Esophagus muscularis mucosa (tissue), 4 donors: ENCODE results near the gene FKBP14. TPM values are rescaled to one million over a fixed set of nuclear protein-coding genes. Genes with fewer than 3 reads are reported as not detected.

ENCODE experiments used
- DNase-seq: peaks from one replicate; pipeline ENCODE4 v3.0.0-alpha.2; 2017; ENCODE audit errors: extremely low spot score
- H3K27ac ChIP-seq, 4 donors: fragments of 200-600 bp; sonication (generic); replicated peaks in 1 of 4; 1 replicate in 3 of 4; 2 replicates in 1 of 4; pipeline ENCODE4 v1.5.1; 2016 to 2019; ENCODE audit warnings: mild to moderate bottlenecking in 1 of 4
- H3K27me3 ChIP-seq, 4 donors: fragments of 200-600 bp; sonication (generic); one replicate each; pipeline versions ENCODE4 v1.5.1 to v1.6.0; 2016 to 2019
- H3K36me3 ChIP-seq, 4 donors: fragments of 200-600 bp; sonication (generic); one replicate each; pipeline ENCODE4 v1.5.1; 2016 to 2019
- H3K4me1 ChIP-seq, 4 donors: fragments of 200-600 bp; sonication (generic); one replicate each; pipeline ENCODE4 v1.5.1; 2016 to 2019
- H3K4me3 ChIP-seq, 4 donors: fragments of 200-600 bp; sonication (generic); 1 replicate in 2 of 4; 2 replicates in 2 of 4; pipeline ENCODE4 v1.5.1; 2016 to 2019; ENCODE audit warnings: mild to moderate bottlenecking in 4 of 4, moderate library complexity in 1 of 4
- H3K9me3 ChIP-seq, 4 donors: fragments of 200-600 bp; sonication (generic); 1 replicate in 3 of 4; 2 replicates in 1 of 4; pipeline ENCODE4 v1.5.1; 2016 to 2019
- EP300 ChIP-seq: sonication (generic); formaldehyde crosslinking; IDR thresholded peaks from one replicate; pipeline ENCODE4 v1.6.1; 2017; ENCODE audit warnings: antibody characterized with exemption
- POLR2A ChIP-seq: fragments of 450-650 bp; IDR thresholded peaks from one replicate; pipeline ENCODE4 v1.6.1; 2017; ENCODE audit warnings: antibody characterized with exemption, moderate library complexity, mild to moderate bottlenecking, low read depth
- POLR2AphosphoS5 ChIP-seq, 2 donors: sonication (generic); formaldehyde crosslinking; IDR thresholded peaks; one replicate each; pipeline ENCODE4 v1.6.1; 2017; ENCODE audit warnings: antibody characterized with exemption in 2 of 2
- WGBS: methylation state at CpG from one replicate; pipeline ENCODE4 v1.1.5; 2018; 5-methylcytosine and 5-hydroxymethylcytosine counted together
- intact Hi-C: fragments of 100-400 bp; cut with DNase I; formaldehyde crosslinking; loops from one replicate; pipeline ENCODE4 v1.15.1; 2023
- total RNA-seq, 4 donors: library from RNA; depleted of rRNA; stranded (reverse); fragments of >200 nt; gene quantifications; one replicate each; pipeline versions ENCODE4 v1.1.0 to v1.2.1, GENCODE V29; 2016
- TF ChIP-seq, protein P1 (sequence below), 3 experiments: fragments of 200-600 bp in 2 of 3; fragments of 450-650 bp in 1 of 3; sonication (generic) in 2 of 3; IDR thresholded peaks; one replicate each; pipeline ENCODE4 v1.5.1; 2017 to 2019; ENCODE audit warnings: antibody characterized with exemption in 3 of 3, mild to moderate bottlenecking in 2 of 3, moderate library complexity in 1 of 3

The FKBP14 gene
- total RNA-seq, 4 donors from 2014 or later = 6.3 to 8.3 (median 7.0) TPM

- Histone ChIP-seq H3K36me3 (peaks cover 2 to 29% (median 13%) of the 10 kb centered on the region in 4 donors), H3K4me3 (no peak overlapping the region), H3K27ac (no peak overlapping the region), H3K4me1 (peaks cover 0 to 14% (median 5%) of the 10 kb centered on the region in 4 donors), H3K9me3 (no peaks in the 10 kb centered on the region), H3K27me3 (no peaks in the 10 kb centered on the region)
- no peak for DNase-seq
- intact Hi-C loops = no loop called here
- 85% methylated on average over 1 of the region's 1 CpG for WGBS
- no peak for TF ChIP-seq EP300
- TF ChIP-seq POLR2AphosphoS5 (IDR thresholded peaks at IDR 0.05) = no peak
- TF ChIP-seq, protein P1, sequence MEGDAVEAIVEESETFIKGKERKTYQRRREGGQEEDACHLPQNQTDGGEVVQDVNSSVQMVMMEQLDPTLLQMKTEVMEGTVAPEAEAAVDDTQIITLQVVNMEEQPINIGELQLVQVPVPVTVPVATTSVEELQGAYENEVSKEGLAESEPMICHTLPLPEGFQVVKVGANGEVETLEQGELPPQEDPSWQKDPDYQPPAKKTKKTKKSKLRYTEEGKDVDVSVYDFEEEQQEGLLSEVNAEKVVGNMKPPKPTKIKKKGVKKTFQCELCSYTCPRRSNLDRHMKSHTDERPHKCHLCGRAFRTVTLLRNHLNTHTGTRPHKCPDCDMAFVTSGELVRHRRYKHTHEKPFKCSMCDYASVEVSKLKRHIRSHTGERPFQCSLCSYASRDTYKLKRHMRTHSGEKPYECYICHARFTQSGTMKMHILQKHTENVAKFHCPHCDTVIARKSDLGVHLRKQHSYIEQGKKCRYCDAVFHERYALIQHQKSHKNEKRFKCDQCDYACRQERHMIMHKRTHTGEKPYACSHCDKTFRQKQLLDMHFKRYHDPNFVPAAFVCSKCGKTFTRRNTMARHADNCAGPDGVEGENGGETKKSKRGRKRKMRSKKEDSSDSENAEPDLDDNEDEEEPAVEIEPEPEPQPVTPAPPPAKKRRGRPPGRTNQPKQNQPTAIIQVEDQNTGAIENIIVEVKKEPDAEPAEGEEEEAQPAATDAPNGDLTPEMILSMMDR (IDR thresholded peaks at IDR 0.05) = no peak
- no peak for TF ChIP-seq POLR2A
Observed at GRCh38 chr7:30019387-30019786, 7.1 kb downstream of the FKBP14 start.

- Histone ChIP-seq H3K27ac (no peak overlapping the region), H3K27me3 (no peaks in the 10 kb centered on the region), H3K4me3 (no peak overlapping the region), H3K4me1 (peaks cover 0 to 4% (median 0%) of the 10 kb centered on the region in 4 donors), H3K36me3 (peaks cover 6 to 37% (median 21%) of the 10 kb centered on the region in 4 donors), H3K9me3 (no peaks in the 10 kb centered on the region)
- intact Hi-C loops = no loop called here
- DNase-seq = no peak
- no peak for TF ChIP-seq EP300
- TF ChIP-seq, protein P1 (IDR thresholded peaks at IDR 0.05) = no peak
- no peak for TF ChIP-seq POLR2A
- no peak for TF ChIP-seq POLR2AphosphoS5 (IDR thresholded peaks at IDR 0.05)
Observed at GRCh38 chr7:30018451-30018850, 8.1 kb downstream of the FKBP14 start.

GRCh38 chr7:30012757-30013156 is 13.7 kb downstream of the FKBP14 start:
- Histone ChIP-seq H3K9me3 (no peaks in the 10 kb centered on the region), H3K4me1 (no peaks in the 10 kb centered on the region), H3K27me3 (no peaks in the 10 kb centered on the region), H3K36me3 (peaks cover 6 to 35% (median 18%) of the 10 kb centered on the region in 4 donors), H3K4me3 (no peak overlapping the region), H3K27ac (no peak overlapping the region)
- intact Hi-C loops = no loop called here
- WGBS = 88% methylated on average over 3 of the region's 3 CpGs
- TF ChIP-seq EP300 (no peak), POLR2AphosphoS5 (IDR thresholded peaks at IDR 0.05) (no peak), POLR2A (no peak)
- TF ChIP-seq, protein P1 (IDR thresholded peaks at IDR 0.05) = no peak
- DNase-seq = no peak

DNA sequence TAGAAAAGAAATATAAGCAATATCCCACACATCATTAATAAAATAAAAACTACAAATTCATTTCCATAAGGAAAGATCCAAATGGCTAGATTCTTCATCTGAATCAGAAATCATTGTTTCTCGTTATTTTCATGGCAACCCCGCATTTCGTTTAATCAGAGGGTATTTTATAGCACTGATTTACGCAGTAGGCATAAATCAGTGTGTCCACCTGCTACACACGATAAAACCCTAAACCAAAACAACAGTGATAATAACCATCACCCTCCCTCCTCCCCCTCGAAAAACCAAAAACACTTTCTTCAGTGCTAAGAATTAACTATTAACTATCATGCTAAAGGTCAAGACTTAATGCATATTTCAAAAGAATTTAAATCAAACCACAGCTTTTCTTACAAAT is 16.5 kb downstream of the FKBP14 start:
- intact Hi-C loops = no loop called here
- Histone ChIP-seq H3K9me3 (no peaks in the 10 kb centered on the region), H3K4me3 (no peak overlapping the region), H3K27ac (no peak overlapping the region), H3K27me3 (no peaks in the 10 kb centered on the region), H3K4me1 (no peaks in the 10 kb centered on the region), H3K36me3 (peaks cover 6 to 20% (median 11%) of the 10 kb centered on the region in 4 donors)
- no peak for DNase-seq
- WGBS = 92% methylated on average over 6 of the region's 6 CpGs
- TF ChIP-seq EP300 (no peak), POLR2A (no peak), POLR2AphosphoS5 (IDR thresholded peaks at IDR 0.05) (no peak)
- TF ChIP-seq, protein P1 (IDR thresholded peaks at IDR 0.05) = no peak

DNA sequence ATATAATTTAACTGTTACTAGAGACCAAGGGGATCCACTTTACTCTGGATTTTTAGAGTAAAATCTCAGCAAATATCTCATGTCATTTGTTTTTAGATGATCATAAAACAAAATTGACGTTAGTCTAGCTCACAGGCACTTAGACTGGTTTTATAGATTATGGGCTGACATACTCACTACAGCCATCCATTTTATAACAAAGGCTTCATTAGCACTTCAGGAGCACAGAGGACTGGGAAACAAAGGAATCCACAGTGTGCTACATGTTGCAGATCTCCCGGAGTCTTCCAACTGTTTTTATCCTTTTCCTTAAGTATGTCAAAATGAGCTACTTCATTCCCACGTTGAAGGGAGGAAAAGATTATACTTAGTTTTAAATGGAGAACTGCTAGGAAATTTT is 21.0 kb downstream of the FKBP14 start:
- Histone ChIP-seq H3K4me3 (no peak overlapping the region), H3K36me3 (no peaks in the 10 kb centered on the region), H3K27me3 (no peaks in the 10 kb centered on the region), H3K9me3 (no peaks in the 10 kb centered on the region), H3K27ac (no peak overlapping the region), H3K4me1 (peaks cover 0 to 10% (median 9%) of the 10 kb centered on the region in 4 donors)
- intact Hi-C loops = no loop called here
- WGBS = 59% methylated on average over 3 of the region's 3 CpGs
- DNase-seq = no peak
- TF ChIP-seq, protein P1 (IDR thresholded peaks at IDR 0.05) = no peak
- TF ChIP-seq EP300 (no peak), POLR2AphosphoS5 (IDR thresholded peaks at IDR 0.05) (no peak), POLR2A (no peak)
